Uterus (tissue), 2 donors: ENCODE data around the gene KAT7.

ENCODE experiments used
- CTCF ChIP-seq, 4 experiments: fragments of 200-600 bp in 2 of 4; fragments of 450-650 bp in 2 of 4; sonication (generic) in 2 of 4; IDR thresholded peaks; one replicate each; pipeline ENCODE4 v1.5.1; 2016 to 2019; ENCODE audit warnings: antibody characterized with exemption in 4 of 4, mild to moderate bottlenecking in 2 of 4, moderate library complexity in 1 of 4
- POLR2A ChIP-seq, 2 donors: fragments of 450-650 bp; IDR thresholded peaks; one replicate each; pipeline ENCODE4 v1.6.1; 2016; ENCODE audit warnings: antibody characterized with exemption in 2 of 2, mild to moderate bottlenecking in 1 of 2, moderate library complexity in 1 of 2

DNA sequence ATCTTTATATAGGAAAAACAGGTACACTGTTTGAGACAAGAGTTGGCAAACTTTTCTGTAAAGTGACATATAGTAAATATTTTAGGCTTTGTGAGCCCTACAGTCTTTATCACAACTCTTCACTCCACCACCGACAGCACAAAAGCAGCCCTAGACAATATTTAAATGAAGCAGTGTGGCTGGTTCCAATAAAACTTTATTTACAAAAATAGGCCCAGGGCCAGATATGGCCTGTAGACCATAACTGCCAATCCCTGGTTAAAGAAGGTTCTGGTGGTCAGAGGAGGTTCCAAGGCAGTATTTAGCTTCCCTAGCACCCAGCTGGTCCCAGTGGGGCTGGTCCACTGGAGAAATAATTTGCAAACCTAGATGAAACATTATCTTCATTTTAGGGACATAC lies 28.2 kb upstream of the KAT7 start:
- no peak for TF ChIP-seq POLR2A (IDR thresholded peaks at IDR 0.05)
- no peak for TF ChIP-seq CTCF (IDR thresholded peaks at IDR 0.05)
